SU-DHL-6 (cell line): ENCODE data around the gene UBE2Z.

Source experiments
- CTCF ChIP-seq: fragments of 200-600 bp; sonication (generic); IDR thresholded peaks from one replicate; pipeline ENCODE4 v1.5.1; 2017; ENCODE audit warnings: antibody characterized with exemption, mild to moderate bottlenecking, low read length, moderate library complexity; ENCODE audit not compliant: insufficient read depth, poor library complexity, severe bottlenecking
- EZH2phosphoT487 ChIP-seq: fragments of 200-600 bp; sonication (generic), shearing (Covaris generic); conservative IDR thresholded peaks from 2 replicates; pipeline ENCODE4 v1.6.1; 2018; ENCODE audit warnings: mild to moderate bottlenecking, antibody characterized with exemption, low read length, moderate library complexity, mixed read lengths

DNA sequence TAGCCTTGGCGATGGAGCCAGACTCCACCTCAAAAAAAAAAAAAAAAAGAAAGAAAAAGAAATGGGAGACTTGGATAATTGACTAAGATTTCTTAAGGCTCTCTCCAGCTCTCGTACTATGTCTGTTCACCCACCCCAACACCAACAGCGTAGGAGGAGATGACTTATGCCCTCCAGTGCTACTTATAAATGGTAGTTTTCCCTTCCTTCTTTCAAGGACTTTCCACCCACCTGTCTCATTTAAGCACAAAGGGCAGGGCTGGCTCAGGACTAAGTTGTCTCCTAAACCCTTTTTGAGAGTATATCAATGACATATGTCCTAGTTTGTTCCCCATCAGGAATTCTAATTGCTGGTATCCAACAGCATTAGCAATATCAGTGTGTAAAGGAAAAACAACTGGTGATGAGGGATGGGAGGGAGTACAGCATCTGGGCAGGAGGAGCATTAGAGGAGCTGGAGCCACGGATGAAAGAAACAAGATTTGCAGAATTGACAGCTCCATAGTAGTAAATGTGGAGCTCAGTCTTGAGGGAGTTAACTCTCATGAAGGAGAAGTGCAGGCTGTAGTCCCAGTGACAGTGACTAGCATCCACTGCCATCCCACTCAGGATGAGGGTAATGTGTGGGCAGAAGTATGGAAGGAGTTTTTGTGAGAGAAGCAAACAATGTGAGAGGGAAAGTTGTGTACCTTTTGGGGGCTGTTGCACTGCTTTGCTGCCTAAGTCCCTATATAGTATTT lies 17.2 kb downstream of the UBE2Z start:
- TF ChIP-seq CTCF = no peak
- TF ChIP-seq EZH2phosphoT487 = no peak
